ENCODE results near the gene NWD2. TPM values are rescaled to one million over a fixed set of nuclear protein-coding genes. Genes with fewer than 3 reads are reported as not detected.

The NWD2 gene
- total RNA-seq, 1 experiment from 2014 or later, result not detected

DNA sequence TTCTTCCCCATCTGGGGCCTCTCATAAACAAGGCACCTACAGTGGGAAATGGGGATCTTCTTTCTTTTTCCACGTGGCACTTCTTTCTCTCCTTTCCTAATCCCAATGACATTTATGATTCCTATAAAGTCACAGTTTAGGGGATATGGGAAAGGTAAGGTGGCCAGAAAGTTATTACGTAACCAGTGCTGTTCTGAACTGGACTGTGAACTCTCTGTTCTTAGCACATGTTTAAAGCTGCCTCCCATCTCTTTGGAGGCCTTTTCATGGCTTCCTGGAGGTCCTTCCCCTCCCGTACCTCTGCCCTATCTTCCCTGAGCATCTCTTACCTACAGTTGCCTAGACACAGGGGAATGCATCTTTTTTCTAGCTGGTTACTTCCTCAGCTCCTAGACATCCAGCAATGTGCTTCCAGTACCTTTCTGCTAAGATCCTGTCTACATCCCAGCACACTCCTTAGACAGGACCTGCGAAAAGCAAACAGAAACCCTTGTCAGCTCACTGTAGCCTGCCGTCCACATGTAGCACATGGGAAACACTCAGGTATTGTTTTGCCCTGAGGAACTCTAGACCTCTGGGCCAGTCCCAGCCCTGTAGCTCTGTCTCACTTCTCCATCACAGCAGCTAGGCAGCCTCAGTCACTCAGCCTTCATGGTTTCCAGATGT, 195.4 kb downstream of the NWD2 start:
- Mint-ChIP-seq H3K27me3 (ENCODE audit: low read depth) (peaks cover 5% of the 10 kb centered on the region), H3K4me1 (peaks cover 0 to under 1% of the 10 kb centered on the region in 2 experiments; a peak in 1 of 4 replicates), H3K4me3 (no peak overlapping the region), H3K27ac (no peak overlapping the region), H3K9me3 (no peaks in the 10 kb centered on the region), H3K36me3 (ENCODE audit: insufficient read depth in 1 of 3, low read depth in 3 of 3) (no peaks in the 10 kb centered on the region)
- Histone ChIP-seq H3K4me1 (ENCODE audit: insufficient read depth, low read length) (no peaks in the 10 kb centered on the region), H2AFZ (ENCODE audit: low read length) (no peak overlapping the region), H2BK12ac (ENCODE audit: insufficient read length, low read depth, low read length) (no peak overlapping the region), H3K79me1 (ENCODE audit: insufficient read depth, low read depth, low read length, poor library complexity, severe bottlenecking) (no peaks in the 10 kb centered on the region), H4K5ac (ENCODE audit: insufficient read length, low read depth, low read length) (no peak overlapping the region), H3K27ac (ENCODE audit: insufficient read length, low read depth, low read length) (no peak overlapping the region), H3K9ac (ENCODE audit: extremely low read depth, insufficient read length, low read length) (no peak overlapping the region), H3K56ac (ENCODE audit: insufficient read length, low read depth, low read length) (no peak overlapping the region), H3K4ac (ENCODE audit: low read depth, low read length) (no peak overlapping the region), H2BK5ac (ENCODE audit: insufficient read length, low read length) (no peak overlapping the region), H3K23me2 (ENCODE audit: insufficient read length, low read depth, low read length, poor library complexity, severe bottlenecking) (no peaks in the 10 kb centered on the region), H2BK20ac (ENCODE audit: low read depth, low read length, poor library complexity, severe bottlenecking) (no peak overlapping the region), H4K20me1 (ENCODE audit: control insufficient read depth, insufficient read depth, insufficient read length) (no peaks in the 10 kb centered on the region), H4K8ac (replicated peaks; ENCODE audit: insufficient read length, low read depth, low read length) (no peak overlapping the region), H3K23ac (ENCODE audit: insufficient read length, low read depth, low read length) (no peak overlapping the region), H2BK120ac (ENCODE audit: low read depth, low read length, poor library complexity, severe bottlenecking) (no peak overlapping the region), H3T11ph (ENCODE audit: low read length) (no peak overlapping the region), H3K14ac (ENCODE audit: insufficient read depth, low read length) (no peak overlapping the region), H3K18ac (ENCODE audit: insufficient read length, low read depth, low read length) (no peak overlapping the region), H2AK5ac (ENCODE audit: insufficient read length, low read length) (no peak overlapping the region), H3K27me3 (ENCODE audit: insufficient read depth, low read length) (0 out of 2 replicates have a peak, but pooled peaks cover 2% of the 10 kb centered on the region), H3K9me3 (ENCODE audit: control insufficient read depth, low read depth, low read length) (no peaks in the 10 kb centered on the region), H4K91ac (ENCODE audit: insufficient read length, low read depth, low read length) (no peak overlapping the region), H2BK15ac (ENCODE audit: low read depth, low read length) (no peak overlapping the region), H3K4me2 (ENCODE audit: insufficient read depth, insufficient read length, low read length) (no peak overlapping the region), H3K79me2 (ENCODE audit: insufficient read depth, low read length) (no peaks in the 10 kb centered on the region)
- no CpG with 5 or more reads among the region's 5 CpGs for WGBS (ENCODE audit: extremely low coverage, insufficient read length, low lambda C conversion rate)
- TF ChIP-seq, protein P1, sequence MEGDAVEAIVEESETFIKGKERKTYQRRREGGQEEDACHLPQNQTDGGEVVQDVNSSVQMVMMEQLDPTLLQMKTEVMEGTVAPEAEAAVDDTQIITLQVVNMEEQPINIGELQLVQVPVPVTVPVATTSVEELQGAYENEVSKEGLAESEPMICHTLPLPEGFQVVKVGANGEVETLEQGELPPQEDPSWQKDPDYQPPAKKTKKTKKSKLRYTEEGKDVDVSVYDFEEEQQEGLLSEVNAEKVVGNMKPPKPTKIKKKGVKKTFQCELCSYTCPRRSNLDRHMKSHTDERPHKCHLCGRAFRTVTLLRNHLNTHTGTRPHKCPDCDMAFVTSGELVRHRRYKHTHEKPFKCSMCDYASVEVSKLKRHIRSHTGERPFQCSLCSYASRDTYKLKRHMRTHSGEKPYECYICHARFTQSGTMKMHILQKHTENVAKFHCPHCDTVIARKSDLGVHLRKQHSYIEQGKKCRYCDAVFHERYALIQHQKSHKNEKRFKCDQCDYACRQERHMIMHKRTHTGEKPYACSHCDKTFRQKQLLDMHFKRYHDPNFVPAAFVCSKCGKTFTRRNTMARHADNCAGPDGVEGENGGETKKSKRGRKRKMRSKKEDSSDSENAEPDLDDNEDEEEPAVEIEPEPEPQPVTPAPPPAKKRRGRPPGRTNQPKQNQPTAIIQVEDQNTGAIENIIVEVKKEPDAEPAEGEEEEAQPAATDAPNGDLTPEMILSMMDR (conservative IDR thresholded peaks at IDR 0.05), result no peak
- DNase-seq, result no peak

Data from H9 (cell line).